IPS-18c (cell line): ENCODE data around the gene FAM229A.

Experiments used
- H3K4me3 ChIP-seq: 2 replicates; pipeline ENCODE4 v1.7.0; 2013; ENCODE audit warnings: low read depth, mild to moderate bottlenecking, low read length, moderate library complexity; ENCODE audit not compliant: insufficient read depth
- H3K9me3 ChIP-seq: one replicate; pipeline ENCODE4 v1.6.1; 2013; ENCODE audit warnings: mild to moderate bottlenecking, low read length, moderate library complexity; ENCODE audit not compliant: control insufficient read depth, insufficient read depth

FAM229A gene

DNA sequence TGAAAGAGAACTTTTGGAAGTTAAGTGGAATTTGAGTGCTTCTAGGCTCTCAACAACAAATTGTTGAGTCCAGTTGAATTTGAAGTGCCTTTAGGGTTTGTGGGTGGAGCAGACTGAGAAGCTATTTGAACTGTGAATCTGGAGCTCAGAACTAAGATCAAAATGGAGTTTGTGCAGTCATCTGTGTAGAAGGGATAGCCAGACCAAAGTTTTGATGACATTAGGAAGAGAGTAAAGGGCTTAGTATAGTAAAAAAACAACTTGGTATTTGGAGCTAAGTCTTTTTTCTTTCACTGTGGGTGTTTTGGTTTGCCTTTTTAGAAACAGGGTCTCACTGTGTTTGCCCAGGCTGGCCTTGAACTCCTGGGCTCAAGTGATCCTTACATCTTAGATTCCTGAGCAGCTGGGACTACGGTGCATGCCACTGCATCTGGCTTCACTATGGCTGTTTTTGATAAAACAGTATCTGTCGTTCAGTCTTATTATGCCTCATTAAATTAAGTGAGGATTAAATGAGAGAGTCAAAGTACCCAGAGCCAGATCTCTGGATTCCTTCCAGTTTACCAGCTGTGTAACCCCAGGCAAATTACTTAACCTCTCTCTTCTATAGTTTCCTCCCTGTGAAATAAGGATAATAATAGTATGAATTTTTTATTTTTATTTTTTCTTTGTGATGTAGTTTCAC lies 50.4 kb downstream of the FAM229A start:
- no peak overlapping the region for H3K4me3 ChIP-seq

More for the DNA sequence above, 50.4 kb downstream of the FAM229A start:
- H3K9me3 ChIP-seq, result no peaks in the 10 kb centered on the region
